Urothelium cell line (cell line): ENCODE measurements around the gene ZNF385C.
A peak's percentile ranks its signal among the peaks of the same experiment; 100 is the strongest.

Experiments
- DNase-seq: peaks from one replicate; pipeline ENCODE4 v3.0.0; 2011; ENCODE audit warnings: low spot score, mixed read lengths
- FAIRE-seq: peaks from 2 replicates; lab custom pipeline; 2011; peaks lifted over from hg19 to GRCh38; lab: Jason Lieb, UNC

The ZNF385C gene

GRCh38 chr17:42002175-42002791, 96.0 kb downstream of the ZNF385C start:
- DNase-seq, result no peak
- no peak for FAIRE-seq

- DNase-seq (no peak), FAIRE-seq (no peak)
These were observed 96.5 kb downstream of the ZNF385C start for GRCh38 chr17:42001729-42002128.

GRCh38 chr17:42000413-42001133, 97.7 kb downstream of the ZNF385C start:
- FAIRE-seq (no peak), DNase-seq (no peak)

- DNase-seq, result no peak
- no peak for FAIRE-seq
These were observed 99.8 kb downstream of the ZNF385C start for GRCh38 chr17:41998497-41998896.

DNA sequence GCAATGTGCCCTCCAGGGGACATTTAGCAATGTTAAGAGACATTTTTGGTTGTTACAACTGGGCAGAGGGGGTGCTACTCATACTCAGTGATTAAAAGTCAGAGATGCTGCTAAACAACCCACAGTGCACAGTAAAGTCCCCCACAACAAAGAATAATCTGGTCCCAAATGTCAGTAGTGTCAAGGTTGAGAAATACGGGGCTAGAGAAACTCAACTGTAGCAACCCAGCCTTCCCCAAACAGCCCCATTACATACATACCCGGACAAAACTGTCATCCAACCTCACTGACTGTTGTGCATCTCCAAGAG, 101.5 kb downstream of the ZNF385C start:
- DNase-seq (no peak), FAIRE-seq (no peak)

- DNase-seq, result no peak
- no peak for FAIRE-seq
These were observed 105.7 kb downstream of the ZNF385C start for GRCh38 chr17:41992576-41992975.

- DNase-seq, result no peak
- FAIRE-seq, result no peak
These were observed 108.4 kb downstream of the ZNF385C start for GRCh38 chr17:41989702-41990419.

GRCh38 chr17:41988418-41988817, 109.9 kb downstream of the ZNF385C start:
- DNase-seq, result no peak

DNA sequence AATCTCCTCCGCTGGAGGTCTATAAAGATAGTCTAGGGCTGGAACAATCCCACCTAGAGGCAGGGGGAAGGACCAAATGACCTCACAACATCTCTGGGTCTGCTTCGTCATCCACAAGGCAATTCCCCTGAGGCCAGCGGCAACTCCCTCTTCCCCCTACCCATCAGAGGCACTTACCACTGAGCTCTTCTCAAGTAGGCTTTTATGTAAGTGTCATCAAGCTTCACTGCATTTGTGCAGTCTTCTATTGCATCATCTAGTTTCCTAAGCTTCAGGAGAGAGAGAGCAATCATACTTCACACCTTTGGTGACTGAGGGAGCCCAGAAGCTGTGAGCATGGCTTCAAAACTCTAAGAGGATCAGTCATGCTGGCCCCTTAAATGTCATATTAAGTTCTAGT, 110.6 kb downstream of the ZNF385C start:
- FAIRE-seq (no peak), DNase-seq (no peak)

More at GRCh38 chr17:41988418-41988817, 109.9 kb downstream of the ZNF385C start:
- FAIRE-seq, result no peak

DNA sequence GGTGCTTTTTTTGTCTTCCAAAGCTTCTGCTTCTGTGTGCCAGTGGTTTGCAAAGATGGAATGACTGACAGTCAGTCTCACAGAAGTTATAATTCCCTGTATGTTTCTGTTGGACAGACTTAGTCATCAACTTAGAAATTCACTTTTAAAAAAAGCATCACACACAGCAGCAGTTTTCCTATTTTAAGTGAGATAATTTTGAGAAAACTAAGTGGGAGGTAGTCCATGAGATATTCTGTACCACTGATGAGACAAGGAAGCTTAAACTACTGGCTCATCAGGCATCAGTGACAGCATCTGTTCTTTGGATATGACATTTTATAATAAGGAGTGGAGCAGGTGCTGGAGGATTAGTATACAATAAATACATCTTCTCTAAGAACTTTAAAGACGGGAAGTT, 111.6 kb downstream of the ZNF385C start:
- FAIRE-seq, result no peak
- DNase-seq, result no peak

DNA sequence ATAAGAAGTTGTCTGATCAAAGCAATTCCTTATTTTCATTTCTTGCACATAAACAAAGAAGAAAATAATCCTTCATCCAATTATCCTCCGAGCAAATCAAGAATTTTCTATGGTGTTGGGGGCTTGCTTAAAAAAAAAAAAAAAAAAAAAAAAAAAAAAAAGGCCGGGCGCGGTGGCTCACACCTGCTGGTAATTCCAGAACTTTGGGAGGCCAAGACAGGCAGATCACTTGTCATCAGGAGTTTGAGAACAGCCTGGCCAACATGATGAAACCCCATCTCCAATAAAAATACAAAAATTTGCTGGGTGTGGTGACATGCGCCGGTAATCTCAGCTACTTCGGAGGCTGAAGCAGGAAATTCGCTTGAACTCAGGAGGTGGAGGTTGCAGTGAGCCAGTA, 112.4 kb downstream of the ZNF385C start:
- DNase-seq (no peak), FAIRE-seq (no peak)

DNA sequence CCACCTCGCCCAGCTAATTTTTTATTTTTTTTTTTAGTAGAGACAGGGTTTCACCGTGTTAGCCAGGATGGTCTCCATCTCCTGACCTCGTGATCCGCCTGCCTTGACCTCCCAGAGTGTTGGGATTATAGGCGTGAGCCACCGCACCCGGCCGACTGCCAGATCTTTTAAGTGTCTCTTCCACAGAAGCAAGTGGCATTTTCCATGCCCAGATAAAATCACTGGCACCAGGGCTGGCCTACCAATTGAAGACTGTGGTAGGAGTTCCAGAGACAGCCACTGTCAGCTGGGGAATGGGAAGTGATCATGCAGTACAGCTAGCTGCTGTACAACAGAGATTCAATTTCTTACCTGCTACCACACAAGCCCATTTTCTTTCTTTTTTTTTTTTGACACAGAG, 113.8 kb downstream of the ZNF385C start:
- FAIRE-seq (no peak), DNase-seq (no peak)

- no peak for DNase-seq
- FAIRE-seq, result no peak
These were observed 116.1 kb downstream of the ZNF385C start for GRCh38 chr17:41982026-41982760.

- DNase-seq (no peak), FAIRE-seq (peak; percentile 56)
These were observed 120.3 kb downstream of the ZNF385C start for GRCh38 chr17:41977991-41978390.

DNA sequence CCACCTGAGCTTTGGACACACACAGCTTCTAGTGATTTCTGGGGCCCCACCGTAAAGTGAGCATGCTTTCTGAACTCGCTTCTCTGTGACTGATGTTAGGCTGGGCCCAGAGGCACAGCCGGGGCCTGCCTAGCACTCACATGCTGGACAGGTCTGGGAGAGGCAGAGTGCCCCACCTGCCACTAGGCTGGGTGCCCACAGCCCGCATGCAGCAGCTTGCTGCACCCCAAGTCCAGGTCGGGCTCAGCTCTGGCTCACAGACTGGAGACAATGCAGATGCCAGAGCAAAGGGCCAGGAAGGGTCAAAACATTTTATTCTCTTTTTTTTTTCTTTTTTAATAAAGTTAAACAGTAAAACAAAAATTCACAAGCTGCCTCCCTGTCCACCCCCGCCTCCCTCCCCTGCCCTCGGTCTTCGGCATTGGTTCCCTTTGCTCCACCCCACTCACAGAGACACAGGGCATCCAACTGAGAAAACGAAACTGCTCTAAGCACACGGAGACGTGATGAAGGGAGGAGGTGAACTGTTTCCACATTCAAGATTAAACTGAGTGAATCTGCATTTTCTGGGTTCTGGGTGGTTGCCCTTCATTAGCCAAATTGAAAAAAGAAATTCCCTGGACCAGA, 122.0 kb downstream of the ZNF385C start:
- no peak for FAIRE-seq
- DNase-seq, result no peak
